ENCODE measurements around the gene POLD2. TPM values are rescaled to one million over a fixed set of nuclear protein-coding genes. Genes with fewer than 3 reads are reported as not detected.
A peak's percentile ranks its signal among the peaks of the same experiment; 100 is the strongest.

POLD2 gene
- total and polyA plus RNA-seq, 2 experiments from 2014 or later: 100 to 164 TPM

GRCh38 chr7:44117801-44118429, 5.4 kb downstream of the POLD2 start:
- in situ Hi-C loops (cut with MboI): no loop called here
- Histone ChIP-seq H3K4me3 (no peak overlapping the region), H3F3A (ENCODE audit: insufficient read depth) (no peaks in the 10 kb centered on the region), H4K20me1 (ENCODE audit: insufficient read depth) (no peaks in the 10 kb centered on the region), H3K9me3 (ENCODE audit: low read depth) (no peaks in the 10 kb centered on the region), H2AFZ (no peak overlapping the region), H3K9ac (no peak overlapping the region), H3K4me1 (ENCODE audit: insufficient read depth) (peaks cover 10% of the 10 kb centered on the region; the same call in 1 of the 2 replicates), H3K27ac (no peak overlapping the region), H3K36me3 (ENCODE audit: low read depth) (peaks cover 4% of the 10 kb centered on the region; the same call in 1 of the 2 replicates), H3K4me2 (ENCODE audit: unreplicated experiment) (no peak overlapping the region), H3K9me2 (ENCODE audit: insufficient read depth) (no peaks in the 10 kb centered on the region), H3K79me2 (ENCODE audit: insufficient read depth) (peaks cover 37% of the 10 kb centered on the region), H3K27me3 (replicated peaks; ENCODE audit: insufficient read depth) (no peaks in the 10 kb centered on the region)
- TF ChIP-seq EZH2phosphoT487 (IDR thresholded peaks at IDR 0.05; ENCODE audit: insufficient read depth, low read depth): no peak
- TF ChIP-seq EZH2 (IDR thresholded peaks at IDR 0.05; ENCODE audit: insufficient read depth, poor library complexity, severe bottlenecking): no peak
- peak; percentile 32 for DNase-seq
- WGBS, 2 experiments (ENCODE audit: low coverage in 1 of 2, low lambda C conversion rate in 2 of 2, missing lambda C conversion rate in 2 of 2): 63% methylated on average over 13 of the region's 13 CpGs

GRCh38 chr7:44116789-44117666, 6.3 kb downstream of the POLD2 start:
- no peak overlapping the region for H3K9ac ChIP-seq
- no peaks in the 10 kb centered on the region for H3K9me2 ChIP-seq (ENCODE audit: insufficient read depth)
- H3K4me3 ChIP-seq: no peak overlapping the region
- no peaks in the 10 kb centered on the region for H3K27me3 ChIP-seq (replicated peaks; ENCODE audit: insufficient read depth)
- H4K20me1 ChIP-seq (ENCODE audit: insufficient read depth): no peaks in the 10 kb centered on the region
- WGBS, 2 experiments (ENCODE audit: low coverage in 1 of 2, low lambda C conversion rate in 2 of 2, missing lambda C conversion rate in 2 of 2): 87 to 89% methylated on average over 25 of the region's 25 CpGs
- H3K36me3 ChIP-seq (ENCODE audit: low read depth): peaks cover 4% of the 10 kb centered on the region; the same call in 1 of the 2 replicates
- DNase-seq: no peak
- H3K79me2 ChIP-seq (ENCODE audit: insufficient read depth): peaks cover 28% of the 10 kb centered on the region
- 0 out of 2 replicates have a peak, but pooled peaks cover 2% of the 10 kb centered on the region for H3K4me1 ChIP-seq (ENCODE audit: insufficient read depth)
- no peak for TF ChIP-seq EZH2 (IDR thresholded peaks at IDR 0.05; ENCODE audit: insufficient read depth, poor library complexity, severe bottlenecking)
- TF ChIP-seq EZH2phosphoT487 (IDR thresholded peaks at IDR 0.05; ENCODE audit: insufficient read depth, low read depth): no peak
- H3K9me3 ChIP-seq (ENCODE audit: low read depth): no peaks in the 10 kb centered on the region
- in situ Hi-C loops (cut with MboI): no loop called here
- H3K4me2 ChIP-seq (ENCODE audit: unreplicated experiment): no peak overlapping the region
- no peak overlapping the region for H3K27ac ChIP-seq
- H3F3A ChIP-seq (ENCODE audit: insufficient read depth): no peaks in the 10 kb centered on the region
- H2AFZ ChIP-seq: no peak overlapping the region

DNA sequence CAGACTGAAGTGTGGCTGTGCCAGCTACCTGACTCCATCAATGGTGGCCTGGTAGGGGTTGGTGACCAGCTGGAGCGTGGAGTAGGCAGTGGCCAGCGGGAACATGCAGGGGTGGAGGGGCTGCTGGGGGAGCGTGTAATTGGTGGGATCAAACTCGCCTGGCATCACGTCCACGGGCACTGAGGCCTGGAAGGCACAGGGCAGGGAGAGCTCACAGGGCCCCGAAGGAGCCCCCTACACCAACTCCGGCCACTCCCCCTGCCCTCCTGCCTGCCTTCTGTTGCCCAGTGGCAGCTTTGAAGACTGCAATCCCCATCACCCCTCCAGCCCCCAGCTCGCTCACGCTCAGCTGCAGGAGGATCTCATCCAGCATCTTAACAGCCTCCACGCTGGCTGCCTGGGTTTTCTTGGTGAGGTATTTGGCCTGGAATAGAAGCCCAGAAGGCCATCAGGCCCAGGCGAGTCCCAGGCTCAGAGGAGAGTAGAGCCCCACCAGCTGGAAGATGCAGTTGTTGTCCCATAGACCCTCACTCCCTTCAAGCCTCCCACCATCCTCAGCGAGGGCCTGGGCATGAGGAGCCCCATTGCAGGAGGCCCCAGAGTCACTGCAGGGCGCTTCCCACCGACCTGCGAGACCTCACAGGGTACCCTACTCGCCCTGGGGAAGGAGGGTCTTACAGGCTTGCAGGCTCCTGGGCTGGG, 7.1 kb downstream of the POLD2 start:
- WGBS, 2 experiments (ENCODE audit: low coverage in 1 of 2, low lambda C conversion rate in 2 of 2, missing lambda C conversion rate in 2 of 2): 83% methylated on average over 14 to 17 of the region's 17 CpGs
- Histone ChIP-seq H3K27ac (no peak overlapping the region), H3K79me2 (ENCODE audit: insufficient read depth) (peaks cover 20% of the 10 kb centered on the region), H3K4me3 (no peak overlapping the region), H2AFZ (no peak overlapping the region), H3K4me1 (ENCODE audit: insufficient read depth) (no peaks in the 10 kb centered on the region), H3K36me3 (ENCODE audit: low read depth) (peaks cover 4% of the 10 kb centered on the region; the same call in 1 of the 2 replicates), H3K9me3 (ENCODE audit: low read depth) (no peaks in the 10 kb centered on the region), H3K9me2 (ENCODE audit: insufficient read depth) (no peaks in the 10 kb centered on the region), H3K4me2 (ENCODE audit: unreplicated experiment) (no peak overlapping the region), H3F3A (ENCODE audit: insufficient read depth) (no peaks in the 10 kb centered on the region), H3K27me3 (replicated peaks; ENCODE audit: insufficient read depth) (no peaks in the 10 kb centered on the region), H4K20me1 (ENCODE audit: insufficient read depth) (no peaks in the 10 kb centered on the region), H3K9ac (no peak overlapping the region)
- no peak for TF ChIP-seq EZH2phosphoT487 (IDR thresholded peaks at IDR 0.05; ENCODE audit: insufficient read depth, low read depth)
- TF ChIP-seq EZH2 (IDR thresholded peaks at IDR 0.05; ENCODE audit: insufficient read depth, poor library complexity, severe bottlenecking): no peak
- no peak for DNase-seq
- in situ Hi-C loops (cut with MboI): no loop called here

- H3K27me3 ChIP-seq (replicated peaks; ENCODE audit: insufficient read depth): no peaks in the 10 kb centered on the region
- H3F3A ChIP-seq (ENCODE audit: insufficient read depth): no peaks in the 10 kb centered on the region
- H3K9me2 ChIP-seq (ENCODE audit: insufficient read depth): no peaks in the 10 kb centered on the region
- H3K4me2 ChIP-seq (ENCODE audit: unreplicated experiment): no peak overlapping the region
- H3K27ac ChIP-seq: no peak overlapping the region
- H3K36me3 ChIP-seq (ENCODE audit: low read depth): no peaks in the 10 kb centered on the region
- in situ Hi-C loops (cut with MboI): no loop called here
- H3K9me3 ChIP-seq (ENCODE audit: low read depth): no peaks in the 10 kb centered on the region
- DNase-seq: no peak
- H2AFZ ChIP-seq: no peak overlapping the region
- no peak overlapping the region for H3K9ac ChIP-seq
- TF ChIP-seq EZH2 (IDR thresholded peaks at IDR 0.05; ENCODE audit: insufficient read depth, poor library complexity, severe bottlenecking) (no peak), EZH2phosphoT487 (IDR thresholded peaks at IDR 0.05; ENCODE audit: insufficient read depth, low read depth) (no peak)
- no peaks in the 10 kb centered on the region for H4K20me1 ChIP-seq (ENCODE audit: insufficient read depth)
- H3K4me3 ChIP-seq: no peak overlapping the region
- 75 to 76% methylated on average over 12 of the region's 12 CpGs for WGBS, 2 experiments (ENCODE audit: low coverage in 1 of 2, low lambda C conversion rate in 2 of 2, missing lambda C conversion rate in 2 of 2)
- peaks cover 6% of the 10 kb centered on the region for H3K79me2 ChIP-seq (ENCODE audit: insufficient read depth)
- H3K4me1 ChIP-seq (ENCODE audit: insufficient read depth): no peaks in the 10 kb centered on the region
These were observed 8.6 kb downstream of the POLD2 start for GRCh38 chr7:44114586-44115310.

All from GM23248 (cell line).